ENCODE results near the gene PIGH. TPM values are rescaled to one million over a fixed set of nuclear protein-coding genes. Genes with fewer than 3 reads are reported as not detected.
A peak's percentile ranks its signal among the peaks of the same experiment; 100 is the strongest.
"Not testable (repeated sequence)": the region's sequence is repeated elsewhere in the genome, so short reads cannot be mapped to it uniquely, and the experiment has no call there.

PIGH gene
- total and polyA plus RNA-seq, 8 donors = 5.2 to 222 (median 21.0) TPM

- Histone ChIP-seq H3K27me3 (no peaks in the 10 kb centered on the region), H3K27ac (no peak overlapping the region), H3K36me3 (peaks cover 0 to 17% (median 1%) of the 10 kb centered on the region in 4 donors), H3K9me3 (no peaks in the 10 kb centered on the region), H3K4me3 (no peak overlapping the region), H3K4me1 (no peaks in the 10 kb centered on the region)
- TF ChIP-seq POLR2A (IDR thresholded peaks at IDR 0.05) (no peak), EP300 (IDR thresholded peaks at IDR 0.05) (no peak), POLR2AphosphoS5 (IDR thresholded peaks at IDR 0.05) (no peak)
- TF ChIP-seq, protein P1, sequence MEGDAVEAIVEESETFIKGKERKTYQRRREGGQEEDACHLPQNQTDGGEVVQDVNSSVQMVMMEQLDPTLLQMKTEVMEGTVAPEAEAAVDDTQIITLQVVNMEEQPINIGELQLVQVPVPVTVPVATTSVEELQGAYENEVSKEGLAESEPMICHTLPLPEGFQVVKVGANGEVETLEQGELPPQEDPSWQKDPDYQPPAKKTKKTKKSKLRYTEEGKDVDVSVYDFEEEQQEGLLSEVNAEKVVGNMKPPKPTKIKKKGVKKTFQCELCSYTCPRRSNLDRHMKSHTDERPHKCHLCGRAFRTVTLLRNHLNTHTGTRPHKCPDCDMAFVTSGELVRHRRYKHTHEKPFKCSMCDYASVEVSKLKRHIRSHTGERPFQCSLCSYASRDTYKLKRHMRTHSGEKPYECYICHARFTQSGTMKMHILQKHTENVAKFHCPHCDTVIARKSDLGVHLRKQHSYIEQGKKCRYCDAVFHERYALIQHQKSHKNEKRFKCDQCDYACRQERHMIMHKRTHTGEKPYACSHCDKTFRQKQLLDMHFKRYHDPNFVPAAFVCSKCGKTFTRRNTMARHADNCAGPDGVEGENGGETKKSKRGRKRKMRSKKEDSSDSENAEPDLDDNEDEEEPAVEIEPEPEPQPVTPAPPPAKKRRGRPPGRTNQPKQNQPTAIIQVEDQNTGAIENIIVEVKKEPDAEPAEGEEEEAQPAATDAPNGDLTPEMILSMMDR (IDR thresholded peaks at IDR 0.05) = no peak
- 95 to 100% (median 97%) methylated on average over 1 of the region's 1 CpG for WGBS, 5 donors
- no peak for DNase-seq
- intact Hi-C loops (cut with DNase I; ENCODE audit: low total_unique reads) = no loop called here
Measured at GRCh38 chr14:67544590-67544989, 55.5 kb downstream of the PIGH start.

GRCh38 chr14:67542620-67543019 lies 57.4 kb downstream of the PIGH start:
- DNase-seq; intact Hi-C loops (cut with DNase I; ENCODE audit: low total_unique reads); H3K4me1 ChIP-seq; H3K4me3 ChIP-seq; H3K27ac ChIP-seq; H3K27me3 ChIP-seq; H3K9me3 ChIP-seq: not testable (repeated sequence)
- 88 to 94% (median 93%) methylated on average over 13 of the region's 13 CpGs for WGBS, 5 donors
- H3K36me3 ChIP-seq = peaks cover 0 to 17% (median 1%) of the 10 kb centered on the region in 4 donors

DNA sequence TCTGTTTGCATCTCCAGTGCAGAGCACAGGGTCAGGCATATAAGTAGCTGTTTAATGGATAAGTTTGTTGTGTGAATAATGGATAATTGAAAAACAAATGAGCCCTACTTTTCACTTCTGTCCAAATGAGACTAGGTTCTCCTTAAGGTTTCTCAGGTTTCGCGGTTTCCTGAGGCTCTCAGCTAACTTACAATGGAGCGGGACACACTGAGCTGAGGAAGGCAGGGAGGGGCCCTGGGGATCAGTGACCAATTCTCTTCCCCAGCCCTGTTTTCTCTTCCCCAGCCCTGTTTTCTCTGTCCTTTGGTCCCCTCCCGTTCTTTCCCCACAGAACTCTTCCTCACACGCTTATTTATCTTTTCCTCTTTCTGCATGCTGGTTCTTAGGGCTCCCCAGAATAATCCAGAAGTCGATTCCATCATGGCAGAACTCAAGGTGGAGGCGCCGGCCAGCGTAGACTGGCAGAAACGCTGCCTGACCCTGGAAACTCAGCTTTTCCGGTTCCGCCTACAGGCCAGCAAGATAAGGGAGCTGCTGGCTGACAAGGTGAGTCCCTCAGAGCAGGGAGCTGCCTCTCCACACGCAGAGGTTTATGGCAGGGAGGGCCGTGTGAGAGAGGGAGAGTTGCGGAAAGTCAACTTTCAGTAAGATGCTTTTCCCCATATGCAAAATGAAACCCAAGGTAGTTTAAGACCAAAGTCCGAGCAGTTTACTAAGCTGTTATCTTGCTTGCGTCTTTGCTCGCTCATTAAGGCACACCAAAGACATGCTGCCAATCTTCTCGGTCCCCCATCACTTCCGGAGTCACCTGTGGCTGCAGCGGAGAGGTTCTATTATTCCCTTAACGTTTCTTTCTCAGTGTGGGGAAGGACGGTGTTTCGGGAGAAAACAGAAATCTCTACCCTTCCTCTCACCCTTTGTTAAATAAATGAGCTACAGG lies 58.4 kb downstream of the PIGH start:
- TF ChIP-seq POLR2AphosphoS5 (IDR thresholded peaks at IDR 0.05) = peak in 2 of 3 donors; percentile 67 to 73
- TF ChIP-seq, protein P1 (IDR thresholded peaks at IDR 0.05) = no peak
- Histone ChIP-seq H3K4me3 (peak overlapping the region in 3 of 4 donors; percentile 21 to 33 (median 26)), H3K27ac (peak overlapping the region; percentile 64 to 77 (median 72)), H3K4me1 (no peaks in the 10 kb centered on the region), H3K9me3 (no peaks in the 10 kb centered on the region), H3K36me3 (peaks cover 0 to 17% (median 1%) of the 10 kb centered on the region in 4 donors), H3K27me3 (no peaks in the 10 kb centered on the region)
- WGBS, 5 donors = 22 to 36% (median 29%) methylated on average over 24 of the region's 24 CpGs
- intact Hi-C loops (cut with DNase I; ENCODE audit: low total_unique reads) = no loop called here
- DNase-seq = peak; percentile 76 to 89

Small RNA genes within 50 kb of the gene (small RNA-seq; reads per million reads assigned to genes)
- gene AL132640.3 (0 reads per million in 4 donors), gene RF00019 (0 reads per million in 4 donors)

Other genes with a start within 250 kb of the PIGH start
- 100 to 1,000 TPM in 2 of 5 donors, 10 to 100 TPM in 3; 43.3 to 192 (median 99.6) TPM for gene ATP6V1D, start 240.5 kb downstream of the PIGH start, total RNA-seq
- 10 to 100 TPM; 53.5 to 86.0 (median 66.5) TPM for gene ATP6V1D, start 240.5 kb downstream of the PIGH start, polyA plus RNA-seq
- gene EIF2S1, start 239.9 kb downstream of the PIGH start, total RNA-seq = 100 to 1,000 TPM in 1 of 5 donors, 10 to 100 TPM in 4; 15.6 to 149 (median 26.8) TPM
- gene EIF2S1, start 239.9 kb downstream of the PIGH start, polyA plus RNA-seq = 10 to 100 TPM; 32.8 to 73.3 (median 67.0) TPM
- 100 to 1,000 TPM in 1 of 5 donors, 10 to 100 TPM in 2, 1 to 10 TPM in 1, not detected in 1; 6.5 to 203 (median 26.5) TPM for gene PLEK2, start 188.1 kb downstream of the PIGH start, total RNA-seq
- 10 to 100 TPM; 13.5 to 39.0 (median 20.0) TPM for gene PLEK2, start 188.1 kb downstream of the PIGH start, polyA plus RNA-seq
- gene TMEM229B, start 111.5 kb downstream of the PIGH start, total RNA-seq = 10 to 100 TPM in 1 of 5 donors, 1 to 10 TPM in 2, under 1 TPM in 1, not detected in 1; 0.14 to 15.6 (median 2.2) TPM
- gene TMEM229B, start 111.5 kb downstream of the PIGH start, polyA plus RNA-seq = 1 to 10 TPM in 1 of 3 donors, under 1 TPM in 2; 0.55 to 1.4 (median 0.76) TPM
- gene PLEKHH1, start 67.0 kb downstream of the PIGH start, total RNA-seq = 100 to 1,000 TPM in 2 of 5 donors, 10 to 100 TPM in 3; 24.0 to 136 (median 46.1) TPM
- gene PLEKHH1, start 67.0 kb downstream of the PIGH start, polyA plus RNA-seq = 10 to 100 TPM in 1 of 3 donors, 1 to 10 TPM in 2; 3.8 to 10.3 (median 8.8) TPM
- gene ARG2, start 19.7 kb upstream of the PIGH start, total RNA-seq = 1 to 10 TPM in 4 of 5 donors, not detected in 1; 1.2 to 9.4 (median 3.9) TPM
- 1 to 10 TPM; 2.6 to 4.9 (median 4.0) TPM for gene ARG2, start 19.7 kb upstream of the PIGH start, polyA plus RNA-seq
- 10 to 100 TPM; 43.0 to 84.3 (median 58.9) TPM for gene VTI1B, start 74.4 kb upstream of the PIGH start, total RNA-seq
- gene VTI1B, start 74.4 kb upstream of the PIGH start, polyA plus RNA-seq = 100 to 1,000 TPM in 1 of 3 donors, 10 to 100 TPM in 2; 82.7 to 114 (median 95.1) TPM
- gene RDH11, start 95.5 kb upstream of the PIGH start, total RNA-seq = 10 to 100 TPM; 10.5 to 71.6 (median 28.3) TPM
- gene RDH11, start 95.5 kb upstream of the PIGH start, polyA plus RNA-seq = 10 to 100 TPM in 2 of 3 donors, 1 to 10 TPM in 1; 6.9 to 26.4 (median 23.2) TPM
- 10 to 100 TPM in 1 of 5 donors, 1 to 10 TPM in 1, under 1 TPM in 1, not detected in 2; 0.45 to 15.4 (median 9.9) TPM for gene RDH12, start 101.6 kb upstream of the PIGH start, total RNA-seq
- 1 to 10 TPM in 2 of 3 donors, under 1 TPM in 1; 0.95 to 9.3 (median 1.4) TPM for gene RDH12, start 101.6 kb upstream of the PIGH start, polyA plus RNA-seq
- 100 to 1,000 TPM in 1 of 5 donors, 10 to 100 TPM in 4; 11.3 to 201 (median 34.1) TPM for gene ZFYVE26, start 216.3 kb upstream of the PIGH start, total RNA-seq
- 1 to 10 TPM; 2.1 to 3.4 (median 2.9) TPM for gene ZFYVE26, start 216.3 kb upstream of the PIGH start, polyA plus RNA-seq
- gene RAD51B, start 219.5 kb upstream of the PIGH start, total RNA-seq = 10 to 100 TPM; 12.1 to 30.7 (median 19.3) TPM
- gene RAD51B, start 219.5 kb upstream of the PIGH start, polyA plus RNA-seq = 1 to 10 TPM; 1.8 to 4.6 (median 3.8) TPM